HG03439 (cell line): ENCODE results near the gene ASPDH.
"Not testable (repeated sequence)": the region's sequence is repeated elsewhere in the genome, so short reads cannot be mapped to it uniquely, and the experiment has no call there.

Source experiments
- ATAC-seq: cut with Tn5 transposase; IDR thresholded peaks from one replicate; pipeline ENCODE4 v1.9.1; 2021; ENCODE audit warnings: mild to moderate bottlenecking, moderate library complexity; ENCODE audit not compliant: unreplicated experiment

ASPDH gene

GRCh38 chr19:50480281-50481111 lies 33.2 kb downstream of the ASPDH start:
- no peak for ATAC-seq

- no peak for ATAC-seq
Measured at GRCh38 chr19:50479761-50480251, 33.9 kb downstream of the ASPDH start.

GRCh38 chr19:50478901-50479715 lies 34.6 kb downstream of the ASPDH start:
- no peak for ATAC-seq

GRCh38 chr19:50477751-50478515 lies 35.8 kb downstream of the ASPDH start:
- ATAC-seq = no peak

- ATAC-seq = no peak
Measured at GRCh38 chr19:50476907-50477238, 36.8 kb downstream of the ASPDH start.

- ATAC-seq = peak; percentile 68
Measured at GRCh38 chr19:50476224-50476906, 37.3 kb downstream of the ASPDH start, which contains the start of the genes EMC10 and GARIN5A. TSS of gene EMC10 (plus strand) at chr19:50476507. CDS start at chr19:50476545, 38 bp downstream. TSS of gene GARIN5A (minus strand) at chr19:50476848. CDS start at chr19:50476388, 460 bp downstream.

GRCh38 chr19:50475736-50476223 lies 37.9 kb downstream of the ASPDH start:
- no peak for ATAC-seq

- ATAC-seq = no peak
Measured at GRCh38 chr19:50475101-50475568, 38.6 kb downstream of the ASPDH start.

GRCh38 chr19:50473336-50473735 lies 40.4 kb downstream of the ASPDH start:
- ATAC-seq = not testable (repeated sequence)

- ATAC-seq = no peak
Measured at GRCh38 chr19:50468818-50469217, 44.9 kb downstream of the ASPDH start.

- no peak for ATAC-seq
Measured at GRCh38 chr19:50467566-50467965, 46.1 kb downstream of the ASPDH start.

- no peak for ATAC-seq
Measured at GRCh38 chr19:50466706-50467039, 47.0 kb downstream of the ASPDH start.

GRCh38 chr19:50465986-50466705 lies 47.6 kb downstream of the ASPDH start:
- ATAC-seq = no peak

GRCh38 chr19:50465000-50465399 lies 48.7 kb downstream of the ASPDH start:
- ATAC-seq = no peak

- no peak for ATAC-seq
Measured at GRCh38 chr19:50464348-50464747, 49.4 kb downstream of the ASPDH start.

- no peak for ATAC-seq
Measured at GRCh38 chr19:50462970-50463369, 50.7 kb downstream of the ASPDH start.
